Measurements from ENCODE around the gene HTR3B. TPM values are rescaled to one million over a fixed set of nuclear protein-coding genes. Genes with fewer than 3 reads are reported as not detected.

HTR3B gene
- polyA plus RNA-seq, 1 donor from 2014 or later, result not detected

GRCh38 chr11:113952070-113952469 is 47.5 kb downstream of the HTR3B start:
- Histone ChIP-seq H3K4me3 (ENCODE audit: low read length) (no peak overlapping the region), H3K4me2 (ENCODE audit: low read length) (no peak overlapping the region), H4K20me1 (ENCODE audit: insufficient read depth) (no peaks in the 10 kb centered on the region), H3F3A (ENCODE audit: insufficient read depth, low read length, poor library complexity, severe bottlenecking) (no peaks in the 10 kb centered on the region), H3K27me3 (ENCODE audit: insufficient read depth, low read depth, low read length) (no peaks in the 10 kb centered on the region), H3K27ac (ENCODE audit: low read length) (no peak overlapping the region), H2AFZ (ENCODE audit: low read depth, low read length) (no peak overlapping the region), H3K9me2 (ENCODE audit: insufficient read depth, low read length) (no peaks in the 10 kb centered on the region), H3K9ac (ENCODE audit: low read length) (no peak overlapping the region), H3K9me3 (ENCODE audit: low read length) (no peaks in the 10 kb centered on the region), H3K36me3 (ENCODE audit: insufficient read depth, low read length) (no peaks in the 10 kb centered on the region), H3K79me2 (replicated peaks; ENCODE audit: insufficient read depth, low read length) (no peaks in the 10 kb centered on the region)
- no peak for TF ChIP-seq POLR2AphosphoS5 (IDR thresholded peaks at IDR 0.05)
- no peak for TF ChIP-seq CTCF (IDR thresholded peaks at IDR 0.05; ENCODE audit: poor library complexity, severe bottlenecking)

GRCh38 chr11:113952588-113952987 is 48.0 kb downstream of the HTR3B start:
- H3K27ac ChIP-seq (ENCODE audit: low read length), result no peak overlapping the region
- TF ChIP-seq EP300 (conservative IDR thresholded peaks at IDR 0.05; ENCODE audit: poor library complexity, severe bottlenecking) (no peak), TAF1 (IDR thresholded peaks at IDR 0.05; ENCODE audit: low read depth) (no peak)
- H3K36me3 ChIP-seq (ENCODE audit: insufficient read depth, low read length), result no peaks in the 10 kb centered on the region
- no peaks in the 10 kb centered on the region for H3K9me2 ChIP-seq (ENCODE audit: insufficient read depth, low read length)
- no peak overlapping the region for H2AFZ ChIP-seq (ENCODE audit: low read depth, low read length)
- H3K4me2 ChIP-seq (ENCODE audit: low read length), result no peak overlapping the region
- H3K79me2 ChIP-seq (replicated peaks; ENCODE audit: insufficient read depth, low read length), result no peaks in the 10 kb centered on the region
- H3K4me3 ChIP-seq (ENCODE audit: low read length), result no peak overlapping the region
- no peaks in the 10 kb centered on the region for H3K9me3 ChIP-seq (ENCODE audit: low read length)
- H3F3A ChIP-seq (ENCODE audit: insufficient read depth, low read length, poor library complexity, severe bottlenecking), result no peaks in the 10 kb centered on the region
- no peaks in the 10 kb centered on the region for H3K27me3 ChIP-seq (ENCODE audit: insufficient read depth, low read depth, low read length)
- no peak overlapping the region for H3K9ac ChIP-seq (ENCODE audit: low read length)
- no peaks in the 10 kb centered on the region for H4K20me1 ChIP-seq (ENCODE audit: insufficient read depth)

GRCh38 chr11:113954235-113954634 is 49.6 kb downstream of the HTR3B start:
- Histone ChIP-seq H2AFZ (ENCODE audit: low read depth, low read length) (no peak overlapping the region), H3K9me3 (ENCODE audit: low read length) (no peaks in the 10 kb centered on the region), H3K4me2 (ENCODE audit: low read length) (no peak overlapping the region), H3K9ac (ENCODE audit: low read length) (no peak overlapping the region), H3K27me3 (ENCODE audit: insufficient read depth, low read depth, low read length) (no peaks in the 10 kb centered on the region), H3K9me2 (ENCODE audit: insufficient read depth, low read length) (no peaks in the 10 kb centered on the region), H4K20me1 (ENCODE audit: insufficient read depth) (no peaks in the 10 kb centered on the region), H3K27ac (ENCODE audit: low read length) (no peak overlapping the region), H3K36me3 (ENCODE audit: insufficient read depth, low read length) (no peaks in the 10 kb centered on the region), H3K4me3 (ENCODE audit: low read length) (no peak overlapping the region), H3K79me2 (replicated peaks; ENCODE audit: insufficient read depth, low read length) (no peaks in the 10 kb centered on the region), H3F3A (ENCODE audit: insufficient read depth, low read length, poor library complexity, severe bottlenecking) (no peaks in the 10 kb centered on the region)
- TF ChIP-seq CTCF (IDR thresholded peaks at IDR 0.05; ENCODE audit: poor library complexity, severe bottlenecking) (no peak), TAF1 (IDR thresholded peaks at IDR 0.05; ENCODE audit: low read depth) (no peak), MXI1 (conservative IDR thresholded peaks at IDR 0.05; ENCODE audit: poor library complexity, severe bottlenecking) (no peak), EZH2 (IDR thresholded peaks at IDR 0.05; ENCODE audit: borderline replicate concordance, insufficient read depth, low read length, poor library complexity, severe bottlenecking) (no peak), RAD21 (conservative IDR thresholded peaks at IDR 0.05) (no peak), POLR2AphosphoS5 (IDR thresholded peaks at IDR 0.05) (no peak), SMC3 (conservative IDR thresholded peaks at IDR 0.05; ENCODE audit: poor library complexity) (no peak), EP300 (conservative IDR thresholded peaks at IDR 0.05; ENCODE audit: poor library complexity, severe bottlenecking) (no peak), REST (IDR thresholded peaks at IDR 0.05; ENCODE audit: borderline replicate concordance) (no peak)

All from neural cell (in vitro differentiated cells).